Stimulated activated CD8-positive, alpha-beta memory T cell treated with anti-CD3 and anti-CD28 coated beads, Interleukin-2, amount 100 ng/mL, for 48 hours (primary cell): ENCODE data around the gene TRIM69.
A peak's percentile ranks its signal among the peaks of the same experiment; 100 is the strongest.
"Not testable (repeated sequence)": the region's sequence is repeated elsewhere in the genome, so short reads cannot be mapped to it uniquely, and the experiment has no call there.

Experiments
- DNase-seq, 2 donors: peaks; one replicate each; pipeline ENCODE4 v3.0.0-alpha.2; 2020; ENCODE audit warnings: low read depth in 2 of 2

The TRIM69 gene

DNA sequence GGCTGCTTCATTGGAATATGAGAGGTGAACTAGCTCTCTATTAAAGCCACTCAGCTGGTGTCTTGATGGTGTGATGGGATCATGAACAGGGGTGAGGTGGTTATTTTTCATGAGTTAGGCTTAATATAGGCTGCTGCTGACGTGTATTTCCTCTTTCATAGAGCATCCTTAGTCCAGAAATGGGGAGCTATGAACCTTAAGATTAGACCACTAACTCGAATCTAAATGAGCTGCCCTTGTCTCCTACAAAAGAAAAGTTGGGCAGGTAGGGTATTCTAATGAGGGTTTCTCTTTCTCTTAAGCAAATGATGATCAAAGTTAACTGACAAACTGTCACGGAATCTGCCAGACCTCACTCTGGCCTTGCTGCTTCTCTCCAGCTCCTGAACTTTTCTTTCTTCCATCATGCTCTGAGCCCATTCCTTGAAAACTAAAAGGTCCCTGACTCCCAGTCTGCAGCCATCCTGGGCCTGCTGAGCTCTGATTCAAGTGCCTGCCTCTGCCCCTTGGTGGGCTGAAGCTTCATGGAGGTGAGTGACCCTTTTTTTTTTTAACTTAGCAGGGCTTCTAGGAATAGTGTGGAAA lies at the start of gene TRIM69:
TRIM69 (plus strand) TSS at position 348 of the 585 bp plus-strand sequence; CDS start at position 525, 177 bp downstream.
- no peak for DNase-seq

DNA sequence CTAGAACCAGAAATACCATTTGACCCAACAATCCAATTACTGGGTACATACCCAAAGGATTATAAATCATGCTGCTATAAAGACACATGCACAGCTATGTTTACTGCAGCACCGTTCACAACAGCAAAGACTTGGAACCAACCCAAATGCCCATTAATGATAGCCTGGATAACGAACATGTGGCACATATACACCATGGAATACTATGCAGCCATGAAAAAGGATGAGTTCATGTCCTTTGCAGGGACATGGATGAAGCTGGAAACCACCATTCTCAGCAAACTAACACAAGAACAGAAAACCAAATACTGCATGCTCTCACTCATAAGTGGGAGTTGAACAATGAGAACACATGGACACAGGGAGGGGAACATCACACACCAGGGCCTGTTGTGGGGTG lies 47.0 kb upstream of the TRIM69 start:
- not testable (repeated sequence) for DNase-seq

GRCh38 chr15:44690245-44690644 lies 46.1 kb upstream of the TRIM69 start:
- not testable (repeated sequence) for DNase-seq

DNA sequence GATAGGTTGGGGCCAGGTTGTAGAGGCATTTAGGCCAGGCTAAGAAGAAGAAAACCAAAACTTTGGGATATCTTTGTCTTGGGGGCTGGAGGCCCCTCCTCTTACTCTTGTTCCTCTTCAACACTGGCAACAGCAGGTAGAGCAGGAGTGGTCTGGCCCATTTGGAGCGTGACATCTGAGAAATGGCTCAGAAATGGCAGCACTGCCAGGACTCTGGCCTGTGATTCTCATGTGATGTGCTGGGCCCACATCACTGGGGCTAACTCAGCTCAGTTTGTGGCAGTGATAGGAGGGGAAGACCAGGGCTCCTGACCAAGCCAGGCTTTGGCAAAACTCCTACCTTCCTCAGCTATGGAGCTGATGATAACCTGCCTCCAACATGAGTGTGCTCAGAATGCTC lies 43.7 kb upstream of the TRIM69 start:
- no peak for DNase-seq

DNA sequence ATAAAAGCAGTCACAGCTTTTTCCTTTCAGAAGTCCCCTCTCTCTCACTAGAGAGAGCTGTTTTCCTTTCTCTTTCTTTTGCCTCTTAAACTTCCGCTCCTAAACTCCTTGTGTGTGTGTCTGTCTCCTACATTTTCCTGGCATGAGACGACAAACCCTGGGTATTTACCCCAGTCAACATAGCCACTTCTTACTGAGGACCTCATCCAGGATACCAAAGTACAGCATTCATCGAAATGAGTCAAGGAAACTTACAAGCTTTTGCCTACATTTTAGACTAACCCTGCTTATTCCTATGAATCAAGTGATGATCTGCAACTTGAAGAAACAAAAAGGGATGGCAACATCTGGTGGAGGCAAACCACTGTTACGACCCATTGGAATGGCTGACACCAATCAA lies 41.9 kb upstream of the TRIM69 start:
- DNase-seq: no peak

DNA sequence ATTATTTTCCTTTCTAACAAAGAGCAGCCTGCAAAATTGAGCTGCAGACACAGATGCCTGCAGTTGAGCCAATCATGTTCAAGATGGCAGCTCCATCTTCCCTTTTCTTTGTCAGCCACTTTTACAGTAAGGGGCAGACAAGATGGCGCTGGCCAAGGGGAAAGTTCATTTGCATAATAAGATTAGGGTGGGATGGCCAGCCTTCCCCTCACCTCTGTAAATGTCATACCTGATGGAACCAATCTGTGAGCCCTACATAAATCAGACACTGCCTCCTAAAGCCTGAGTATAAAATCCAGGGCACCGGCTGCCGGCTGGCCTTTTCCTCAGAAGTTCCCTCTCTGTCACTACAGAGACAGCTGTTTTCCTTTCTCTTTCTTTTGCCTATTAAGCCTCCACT lies 41.0 kb upstream of the TRIM69 start:
- DNase-seq: no peak

DNA sequence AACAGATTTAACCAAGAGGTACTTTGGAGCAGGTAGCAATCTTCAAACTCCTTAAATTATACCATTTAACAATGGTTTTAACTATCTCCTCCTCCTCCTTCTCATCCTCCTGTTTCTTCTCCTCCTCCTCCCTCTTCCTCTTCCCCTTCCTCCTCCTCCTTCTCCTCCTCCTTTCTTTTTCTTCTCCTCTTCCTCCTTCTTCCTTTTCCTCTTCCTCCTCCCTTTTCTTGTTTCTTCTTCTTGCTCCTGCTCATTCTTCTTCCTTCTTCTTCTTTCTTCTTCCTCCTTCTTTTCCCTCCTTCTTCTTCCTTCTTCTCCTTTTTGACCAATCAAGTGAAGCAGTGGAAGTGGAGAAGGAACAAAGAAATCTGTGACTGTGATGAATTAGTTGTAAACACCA lies 39.3 kb upstream of the TRIM69 start:
- DNase-seq: no peak

DNA sequence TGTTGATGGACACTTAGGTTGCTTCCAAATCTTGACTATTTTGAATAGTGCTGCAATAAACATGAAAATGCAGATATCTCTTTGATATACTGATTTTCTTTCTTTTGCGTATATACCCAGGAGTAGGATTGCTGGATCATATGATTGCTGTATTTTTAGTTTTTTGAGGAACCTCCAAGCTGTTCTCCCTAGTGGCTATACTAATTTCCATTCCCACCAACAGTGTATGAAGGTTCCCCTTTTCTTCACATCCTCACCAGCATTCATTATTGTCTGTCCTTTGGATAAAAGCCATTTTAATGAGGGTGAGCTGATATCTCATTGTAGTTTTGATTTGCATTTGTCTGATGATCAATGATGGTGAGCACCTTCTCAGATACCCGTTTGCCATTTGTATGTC lies 37.7 kb upstream of the TRIM69 start:
- DNase-seq: no peak

DNA sequence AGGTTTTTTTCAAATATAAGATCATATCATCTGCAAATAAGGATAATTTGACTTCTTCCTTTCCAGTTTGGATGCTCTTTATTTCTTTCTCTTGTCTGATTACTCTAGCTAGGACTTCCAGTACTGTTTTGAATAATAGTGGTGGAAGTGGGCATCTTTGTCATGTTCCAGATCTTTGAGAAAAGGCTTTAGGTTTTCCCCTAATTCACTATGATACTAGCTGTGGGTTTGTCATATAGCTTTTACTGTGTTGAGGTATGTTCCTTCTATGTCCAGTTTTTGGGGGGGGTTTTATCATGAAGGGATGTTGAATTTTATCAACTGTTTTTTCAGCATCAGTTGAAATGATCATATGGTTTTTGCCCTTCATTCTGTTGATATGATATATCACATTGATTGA lies 35.7 kb upstream of the TRIM69 start:
- not testable (repeated sequence) for DNase-seq

GRCh38 chr15:44705986-44706385 lies 30.3 kb upstream of the TRIM69 start:
- no peak for DNase-seq

DNA sequence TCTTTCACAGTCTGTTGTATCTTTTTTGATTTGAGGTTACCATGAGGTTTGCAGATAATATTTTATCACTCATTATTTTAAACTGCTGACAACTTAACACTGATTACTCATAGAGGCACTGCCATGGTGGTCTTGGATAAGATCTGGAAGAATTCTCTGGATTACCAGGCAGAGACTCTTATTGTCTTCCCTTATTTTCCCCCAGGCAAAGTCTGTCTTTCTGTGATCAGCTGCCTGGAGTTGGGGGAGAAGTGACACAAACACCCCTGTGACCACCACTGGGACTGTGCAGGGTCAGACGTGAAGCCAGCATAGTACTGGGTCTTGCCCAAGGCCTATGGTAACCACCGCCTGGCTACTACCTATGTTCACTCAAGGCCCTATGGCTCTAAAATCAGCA lies 29.9 kb upstream of the TRIM69 start:
- no peak for DNase-seq

DNA sequence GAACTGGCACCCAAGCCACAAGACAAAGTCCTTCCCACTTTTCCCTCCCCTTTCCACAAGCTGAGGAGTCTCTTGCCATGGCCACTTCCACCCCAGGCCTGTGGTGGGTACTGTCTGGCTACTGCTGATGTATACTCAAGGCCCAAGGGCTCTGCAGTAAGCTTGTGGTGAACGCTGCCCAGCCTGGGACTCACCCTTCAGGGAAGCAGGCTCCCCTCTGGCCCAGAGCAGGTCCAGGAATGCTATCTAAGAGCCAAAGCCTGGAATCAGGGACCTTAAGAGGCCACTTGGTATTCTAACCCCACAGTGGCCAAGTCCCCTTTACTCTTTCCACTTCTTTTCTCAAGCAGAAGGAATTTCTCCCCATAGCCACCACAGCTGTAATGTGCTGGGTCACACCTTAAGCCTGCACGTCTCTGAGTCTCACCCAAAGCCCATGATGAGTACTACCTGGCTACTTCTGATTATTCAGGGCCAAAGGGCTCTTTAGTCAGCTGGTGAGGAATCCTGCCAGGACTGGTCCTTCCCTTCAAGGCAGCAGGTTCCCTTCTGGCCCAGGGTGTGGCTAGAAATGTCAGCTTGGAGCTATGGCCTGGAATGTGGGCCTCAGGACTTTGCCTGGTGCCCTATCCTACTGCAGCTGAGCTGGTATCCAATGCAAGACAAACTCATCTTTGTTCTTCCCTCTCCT lies 29.2 kb upstream of the TRIM69 start:
- no peak for DNase-seq

GRCh38 chr15:44710236-44711095 lies 25.9 kb upstream of the TRIM69 start:
- DNase-seq: no peak

- DNase-seq: peak; percentile 85 to 93
Measured at GRCh38 chr15:44711096-44711742, 25.1 kb upstream of the TRIM69 start, which contains the start of the genes B2M and PATL2. Gene B2M, plus strand, starts transcription at chr15:44711517. Its CDS starts 30 bp downstream, at chr15:44711547. Gene PATL2, minus strand, starts transcription at chr15:44711323. Its CDS starts 34,833 bp downstream, at chr15:44676490.

GRCh38 chr15:44711743-44712345 lies 24.5 kb upstream of the TRIM69 start:
- DNase-seq: peak in 1 of 2 donors; percentile 33

GRCh38 chr15:44712346-44713005 lies 23.9 kb upstream of the TRIM69 start:
- DNase-seq: peak in 1 of 2 donors; percentile 27

DNA sequence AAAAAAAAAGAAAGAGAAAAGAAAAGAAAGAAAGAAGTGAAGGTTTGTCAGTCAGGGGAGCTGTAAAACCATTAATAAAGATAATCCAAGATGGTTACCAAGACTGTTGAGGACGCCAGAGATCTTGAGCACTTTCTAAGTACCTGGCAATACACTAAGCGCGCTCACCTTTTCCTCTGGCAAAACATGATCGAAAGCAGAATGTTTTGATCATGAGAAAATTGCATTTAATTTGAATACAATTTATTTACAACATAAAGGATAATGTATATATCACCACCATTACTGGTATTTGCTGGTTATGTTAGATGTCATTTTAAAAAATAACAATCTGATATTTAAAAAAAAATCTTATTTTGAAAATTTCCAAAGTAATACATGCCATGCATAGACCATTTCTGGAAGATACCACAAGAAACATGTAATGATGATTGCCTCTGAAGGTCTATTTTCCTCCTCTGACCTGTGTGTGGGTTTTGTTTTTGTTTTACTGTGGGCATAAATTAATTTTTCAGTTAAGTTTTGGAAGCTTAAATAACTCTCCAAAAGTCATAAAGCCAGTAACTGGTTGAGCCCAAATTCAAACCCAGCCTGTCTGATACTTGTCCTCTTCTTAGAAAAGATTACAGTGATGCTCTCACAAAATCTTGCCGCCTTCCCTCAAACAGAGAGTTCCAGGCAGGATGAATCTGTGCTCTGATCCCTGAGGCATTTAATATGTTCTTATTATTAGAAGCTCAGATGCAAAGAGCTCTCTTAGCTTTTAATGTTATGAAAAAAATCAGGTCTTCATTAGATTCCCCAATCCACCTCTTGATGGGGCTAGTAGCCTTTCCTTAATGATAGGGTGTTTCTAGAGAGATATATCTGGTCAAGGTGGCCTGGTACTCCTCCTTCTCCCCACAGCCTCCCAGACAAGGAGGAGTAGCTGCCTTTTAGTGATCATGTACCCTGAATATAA lies 23.0 kb upstream of the TRIM69 start:
- DNase-seq: no peak

GRCh38 chr15:44715142-44715796 lies 21.1 kb upstream of the TRIM69 start:
- DNase-seq: no peak

- no peak for DNase-seq
Measured at GRCh38 chr15:44715797-44716334, 20.5 kb upstream of the TRIM69 start.
